ENCODE results near the gene CHD2.
"Not testable (repeated sequence)": the region's sequence is repeated elsewhere in the genome, so short reads cannot be mapped to it uniquely, and the experiment has no call there.

The CHD2 gene

GRCh38 chr15:92917598-92918407 lies 17.7 kb downstream of the CHD2 start:
- TF ChIP-seq ARNTL (CRISPR knock-in tag; IDR thresholded peaks at IDR 0.05; ENCODE audit: borderline replicate concordance, low read depth) = 0 out of 2 replicates have a peak, but pooled peaks have one; percentile 52
- peak; percentile 59 for TF ChIP-seq ZNF8 (CRISPR knock-in tag; IDR thresholded peaks at IDR 0.05)
- no peak for TF ChIP-seq CSRNP3 (CRISPR knock-in tag; IDR thresholded peaks at IDR 0.05)
- TF ChIP-seq RARB (CRISPR knock-in tag; IDR thresholded peaks at IDR 0.05) = no peak
- no peak for TF ChIP-seq PATZ1 (CRISPR knock-in tag; IDR thresholded peaks at IDR 0.05; ENCODE audit: borderline replicate concordance)
- TF ChIP-seq ZNF70 (CRISPR knock-in tag; IDR thresholded peaks at IDR 0.05) = 0 out of 2 replicates have a peak, but pooled peaks have one; percentile 33
- 0 out of 2 replicates have a peak, but pooled peaks have one; percentile 4 for TF ChIP-seq ZFP30 (CRISPR knock-in tag; IDR thresholded peaks at IDR 0.05)
- no peak for TF ChIP-seq TCF4 (CRISPR knock-in tag; IDR thresholded peaks at IDR 0.05; ENCODE audit: borderline replicate concordance)
- TF ChIP-seq ZFP3 (CRISPR knock-in tag; IDR thresholded peaks at IDR 0.05) = 0 out of 2 replicates have a peak, but pooled peaks have one; percentile 48
- no peak for TF ChIP-seq TOX (CRISPR knock-in tag; IDR thresholded peaks at IDR 0.05; ENCODE audit: borderline replicate concordance)
- peak; percentile 59; the same call in 1 of the 2 replicates for TF ChIP-seq ZNF565 (CRISPR knock-in tag; conservative IDR thresholded peaks at IDR 0.05; ENCODE audit: low read depth)
- peak; percentile 47; the same call in 1 of the 2 replicates for TF ChIP-seq PPARA (CRISPR knock-in tag; IDR thresholded peaks at IDR 0.05; ENCODE audit: borderline replicate concordance)
- no peak for TF ChIP-seq ESRRG (CRISPR knock-in tag; IDR thresholded peaks at IDR 0.05)
- ATAC-seq = peak; percentile 65

GRCh38 chr15:92918881-92919280 lies 18.8 kb downstream of the CHD2 start:
- ATAC-seq = not testable (repeated sequence)

GRCh38 chr15:92920595-92921161 lies 20.6 kb downstream of the CHD2 start:
- TF ChIP-seq TSHZ2 (CRISPR knock-in tag; IDR thresholded peaks at IDR 0.05) = no peak
- no peak for TF ChIP-seq PATZ1 (CRISPR knock-in tag; IDR thresholded peaks at IDR 0.05; ENCODE audit: borderline replicate concordance)
- no peak for TF ChIP-seq ZFP3 (CRISPR knock-in tag; IDR thresholded peaks at IDR 0.05)
- TF ChIP-seq POU6F1 (CRISPR knock-in tag; IDR thresholded peaks at IDR 0.05; ENCODE audit: borderline replicate concordance, low read depth) = no peak
- TF ChIP-seq SNAI2 (CRISPR knock-in tag; IDR thresholded peaks at IDR 0.05) = no peak
- no peak for TF ChIP-seq CSRNP3 (CRISPR knock-in tag; IDR thresholded peaks at IDR 0.05)
- no peak for TF ChIP-seq ZFP30 (CRISPR knock-in tag; IDR thresholded peaks at IDR 0.05)
- no peak for TF ChIP-seq TOX (CRISPR knock-in tag; IDR thresholded peaks at IDR 0.05; ENCODE audit: borderline replicate concordance)
- no peak for TF ChIP-seq BACH2 (CRISPR knock-in tag; IDR thresholded peaks at IDR 0.05; ENCODE audit: borderline replicate concordance)
- TF ChIP-seq GLIS3 (CRISPR knock-in tag; IDR thresholded peaks at IDR 0.05) = no peak
- TF ChIP-seq RARB (CRISPR knock-in tag; IDR thresholded peaks at IDR 0.05) = no peak
- no peak for TF ChIP-seq CSDC2 (CRISPR knock-in tag; IDR thresholded peaks at IDR 0.05)
- TF ChIP-seq OSR1 (CRISPR knock-in tag; IDR thresholded peaks at IDR 0.05) = no peak
- no peak for TF ChIP-seq ESRRG (CRISPR knock-in tag; IDR thresholded peaks at IDR 0.05)
- no peak for TF ChIP-seq ARNTL (CRISPR knock-in tag; IDR thresholded peaks at IDR 0.05; ENCODE audit: borderline replicate concordance, low read depth)
- TF ChIP-seq ZC3H10 (CRISPR knock-in tag; IDR thresholded peaks at IDR 0.05) = no peak
- TF ChIP-seq PPARA (CRISPR knock-in tag; IDR thresholded peaks at IDR 0.05; ENCODE audit: borderline replicate concordance) = no peak
- TF ChIP-seq ZNF70 (CRISPR knock-in tag; IDR thresholded peaks at IDR 0.05) = no peak
- no peak for ATAC-seq
